WERI-Rb-1 (cell line): Measurements from ENCODE around the gene RETREG3.
"Not testable (repeated sequence)": the region's sequence is repeated elsewhere in the genome, so short reads cannot be mapped to it uniquely, and the experiment has no call there.

ENCODE experiments used
- DNase-seq: peaks from one replicate; pipeline ENCODE4 v3.0.0-alpha.2; 2020
- H3K27ac ChIP-seq: fragments of 250-450 bp; sonication (Bioruptor Pico); 2 replicates; pipeline ENCODE4 v1.5.1; 2020; ENCODE audit warnings: mild to moderate bottlenecking, moderate library complexity
- H3K27me3 ChIP-seq: fragments of 250-450 bp; sonication (Bioruptor Pico); 2 replicates; pipeline ENCODE4 v1.5.1; 2021; ENCODE audit warnings: mild to moderate bottlenecking, low read depth, moderate library complexity; ENCODE audit not compliant: insufficient read depth, severe bottlenecking
- H3K36me3 ChIP-seq: fragments of 250-450 bp; sonication (Bioruptor Pico); 2 replicates; pipeline ENCODE4 v1.5.1; 2020; ENCODE audit warnings: mild to moderate bottlenecking, moderate library complexity
- H3K4me3 ChIP-seq: 2 replicates; pipeline ENCODE4 v1.5.1; 2011; ENCODE audit warnings: low read depth, mild to moderate bottlenecking, control low read depth, low read length
- H3K9me3 ChIP-seq: fragments of 250-450 bp; sonication (Bioruptor Pico); 2 replicates; pipeline ENCODE4 v1.5.1; 2021; ENCODE audit warnings: mild to moderate bottlenecking, moderate library complexity; ENCODE audit not compliant: severe bottlenecking
- TF ChIP-seq, protein P1 (sequence below): IDR thresholded peaks from 2 replicates; pipeline ENCODE4 v1.5.1; 2011; ENCODE audit warnings: low read depth, mild to moderate bottlenecking, control low read depth, inconsistent platforms, low read length

Gene RETREG3

DNA sequence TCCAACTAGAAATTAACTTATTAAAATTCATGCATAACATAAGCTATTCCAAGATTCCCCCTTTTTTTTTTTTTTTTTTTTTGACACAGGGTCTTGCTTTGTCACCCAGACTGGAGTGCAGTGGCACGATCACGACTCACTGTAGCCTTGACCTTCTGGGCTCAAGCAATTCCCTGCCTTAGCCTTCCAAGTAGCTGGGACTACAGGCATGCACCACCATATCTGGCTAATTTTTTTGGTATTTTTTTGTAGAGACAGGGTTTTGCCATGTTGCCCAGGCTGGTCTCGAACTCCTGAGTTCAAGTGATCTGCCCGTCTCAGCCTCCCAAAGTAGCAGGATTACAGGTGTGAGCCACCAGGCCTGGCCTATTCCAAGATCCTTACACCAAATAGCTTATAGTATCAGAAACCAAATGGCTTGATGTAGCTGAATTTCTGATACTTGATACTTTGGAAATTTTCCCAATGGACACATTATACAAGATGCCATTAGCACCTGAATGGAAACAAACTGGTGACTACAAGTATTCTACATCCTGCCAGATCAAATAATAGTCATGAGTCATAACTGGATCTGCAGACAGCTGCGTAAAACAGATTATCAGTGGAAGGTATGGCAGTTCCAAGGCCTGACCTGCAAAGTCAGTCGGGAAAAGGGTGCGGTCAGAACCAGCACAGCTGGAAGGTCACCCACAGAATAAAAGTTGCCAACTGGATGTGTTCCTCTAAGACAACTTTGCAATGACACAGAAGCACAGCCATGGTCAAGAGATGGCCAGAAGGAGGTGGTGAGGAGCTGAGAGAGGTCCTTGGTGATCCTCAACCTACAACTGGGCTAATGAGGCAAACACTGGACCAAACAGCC lies 14.8 kb upstream of the RETREG3 start:
- Histone ChIP-seq H3K27me3 (no peaks in the 10 kb centered on the region), H3K27ac (no peak overlapping the region), H3K4me3 (no peak overlapping the region), H3K36me3 (no peaks in the 10 kb centered on the region), H3K9me3 (no peaks in the 10 kb centered on the region)
- no peak for DNase-seq
- TF ChIP-seq, protein P1, sequence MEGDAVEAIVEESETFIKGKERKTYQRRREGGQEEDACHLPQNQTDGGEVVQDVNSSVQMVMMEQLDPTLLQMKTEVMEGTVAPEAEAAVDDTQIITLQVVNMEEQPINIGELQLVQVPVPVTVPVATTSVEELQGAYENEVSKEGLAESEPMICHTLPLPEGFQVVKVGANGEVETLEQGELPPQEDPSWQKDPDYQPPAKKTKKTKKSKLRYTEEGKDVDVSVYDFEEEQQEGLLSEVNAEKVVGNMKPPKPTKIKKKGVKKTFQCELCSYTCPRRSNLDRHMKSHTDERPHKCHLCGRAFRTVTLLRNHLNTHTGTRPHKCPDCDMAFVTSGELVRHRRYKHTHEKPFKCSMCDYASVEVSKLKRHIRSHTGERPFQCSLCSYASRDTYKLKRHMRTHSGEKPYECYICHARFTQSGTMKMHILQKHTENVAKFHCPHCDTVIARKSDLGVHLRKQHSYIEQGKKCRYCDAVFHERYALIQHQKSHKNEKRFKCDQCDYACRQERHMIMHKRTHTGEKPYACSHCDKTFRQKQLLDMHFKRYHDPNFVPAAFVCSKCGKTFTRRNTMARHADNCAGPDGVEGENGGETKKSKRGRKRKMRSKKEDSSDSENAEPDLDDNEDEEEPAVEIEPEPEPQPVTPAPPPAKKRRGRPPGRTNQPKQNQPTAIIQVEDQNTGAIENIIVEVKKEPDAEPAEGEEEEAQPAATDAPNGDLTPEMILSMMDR: peak; percentile 43

DNA sequence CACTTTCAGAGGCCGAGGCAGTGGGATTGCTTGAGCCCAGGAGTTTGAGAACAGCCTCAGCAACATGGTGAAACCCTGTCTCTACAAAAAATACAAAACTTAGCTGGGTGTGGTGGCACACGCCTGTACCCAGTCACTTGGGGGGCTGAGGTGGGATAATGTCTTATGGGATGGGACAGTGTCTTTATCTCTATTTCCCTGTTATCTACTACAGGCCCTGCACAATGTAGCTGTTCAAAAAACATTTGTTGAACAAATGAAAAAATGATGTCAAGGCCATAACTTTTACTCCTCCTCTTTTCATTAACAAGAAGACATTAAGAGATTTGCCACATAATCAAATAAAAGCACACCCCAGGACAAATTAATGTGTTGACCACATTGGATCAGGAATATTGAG lies 14.1 kb upstream of the RETREG3 start:
- no peak overlapping the region for H3K4me3 ChIP-seq
- no peaks in the 10 kb centered on the region for H3K9me3 ChIP-seq
- no peak for DNase-seq
- no peaks in the 10 kb centered on the region for H3K27me3 ChIP-seq
- TF ChIP-seq, protein P1: no peak
- no peaks in the 10 kb centered on the region for H3K36me3 ChIP-seq
- no peak overlapping the region for H3K27ac ChIP-seq

DNA sequence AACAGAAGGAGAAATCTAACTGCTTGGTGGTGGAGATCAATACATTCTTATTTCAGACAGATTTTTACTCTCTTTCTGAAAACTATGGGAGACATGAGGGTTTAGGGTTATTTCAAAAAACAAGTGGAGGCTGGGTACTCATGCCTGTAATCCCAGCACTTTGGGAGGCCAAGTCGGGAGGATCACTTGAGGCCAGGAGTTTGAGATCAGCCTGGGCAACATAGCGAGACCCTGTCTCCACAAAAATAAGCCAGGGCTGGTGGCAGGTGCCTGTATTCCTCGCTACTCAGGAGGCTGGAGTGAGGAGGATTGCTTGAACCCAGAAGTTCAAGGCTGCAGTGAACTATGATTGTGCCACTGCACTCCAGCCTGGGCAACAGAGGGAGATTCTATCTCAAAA lies 12.8 kb upstream of the RETREG3 start:
- H3K4me3 ChIP-seq, H3K27me3 ChIP-seq, DNase-seq, H3K27ac ChIP-seq, H3K36me3 ChIP-seq, H3K9me3 ChIP-seq: not testable (repeated sequence)

DNA sequence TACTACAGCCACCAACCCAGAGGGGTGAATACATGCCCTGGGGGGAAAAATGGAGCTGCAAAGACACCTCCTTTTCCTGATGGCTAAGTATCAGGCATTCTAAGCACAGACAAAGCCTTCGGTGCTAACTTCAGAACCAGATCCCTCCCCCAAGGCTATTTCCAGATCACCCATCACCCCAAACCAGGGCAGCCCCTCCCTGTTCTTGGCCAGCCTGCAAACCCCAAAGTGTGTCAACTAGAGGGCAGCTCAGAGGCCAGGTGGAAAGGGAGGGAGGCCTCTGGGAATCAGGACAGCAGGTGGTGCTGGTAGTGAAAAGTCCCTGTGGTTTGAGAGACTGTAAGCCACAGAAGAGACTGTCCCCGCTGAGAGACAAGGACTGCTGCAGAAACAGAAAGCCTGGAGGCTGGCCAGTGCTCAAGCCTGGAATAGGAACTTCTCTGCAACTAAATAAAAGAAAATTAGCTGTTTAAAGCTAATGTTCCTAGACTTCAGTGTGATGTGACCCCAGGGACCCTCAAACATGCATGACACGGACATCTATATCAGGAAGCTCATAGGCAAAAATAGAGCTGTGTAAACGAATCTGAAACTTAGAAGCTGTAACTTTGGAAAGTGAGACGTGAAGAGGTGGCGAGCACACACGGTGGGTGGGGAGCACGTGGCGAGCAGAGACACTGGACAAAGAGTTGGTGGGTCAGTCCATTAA lies 9.4 kb upstream of the RETREG3 start:
- Histone ChIP-seq H3K9me3 (no peaks in the 10 kb centered on the region), H3K27ac (peak overlapping the region; percentile 32), H3K27me3 (no peaks in the 10 kb centered on the region), H3K4me3 (no peak overlapping the region), H3K36me3 (peaks cover 26% of the 10 kb centered on the region)
- peak; percentile 87 for DNase-seq
- TF ChIP-seq, protein P1: peak; percentile 69

DNA sequence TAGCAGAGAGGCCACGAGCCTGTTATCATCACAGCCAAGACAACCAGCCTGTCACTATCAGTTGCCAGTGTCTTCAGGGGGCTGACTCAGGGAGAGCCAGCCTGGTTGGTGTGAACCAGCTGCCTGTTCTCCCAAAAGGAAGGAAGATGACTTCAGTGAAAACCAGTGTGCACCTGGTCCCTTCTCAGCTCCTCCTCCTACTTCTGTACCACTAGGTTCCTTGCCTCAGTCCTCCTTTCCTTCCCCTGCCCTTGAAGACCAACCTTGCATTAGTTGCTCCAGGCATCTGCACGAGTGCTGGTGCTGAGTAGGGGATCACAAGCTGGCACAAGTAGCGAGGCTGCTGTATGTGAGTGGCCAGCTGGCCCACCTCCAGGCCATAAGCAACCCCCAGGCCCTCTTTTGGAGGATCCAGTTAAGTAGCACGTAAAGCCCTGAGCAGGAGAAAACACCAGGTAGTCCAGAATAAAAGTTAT lies 8.8 kb upstream of the RETREG3 start:
- Histone ChIP-seq H3K4me3 (no peak overlapping the region), H3K27me3 (no peaks in the 10 kb centered on the region), H3K36me3 (peaks cover 32% of the 10 kb centered on the region), H3K9me3 (no peaks in the 10 kb centered on the region), H3K27ac (peak overlapping the region; percentile 32)
- peak; percentile 30 for DNase-seq
- TF ChIP-seq, protein P1: no peak

DNA sequence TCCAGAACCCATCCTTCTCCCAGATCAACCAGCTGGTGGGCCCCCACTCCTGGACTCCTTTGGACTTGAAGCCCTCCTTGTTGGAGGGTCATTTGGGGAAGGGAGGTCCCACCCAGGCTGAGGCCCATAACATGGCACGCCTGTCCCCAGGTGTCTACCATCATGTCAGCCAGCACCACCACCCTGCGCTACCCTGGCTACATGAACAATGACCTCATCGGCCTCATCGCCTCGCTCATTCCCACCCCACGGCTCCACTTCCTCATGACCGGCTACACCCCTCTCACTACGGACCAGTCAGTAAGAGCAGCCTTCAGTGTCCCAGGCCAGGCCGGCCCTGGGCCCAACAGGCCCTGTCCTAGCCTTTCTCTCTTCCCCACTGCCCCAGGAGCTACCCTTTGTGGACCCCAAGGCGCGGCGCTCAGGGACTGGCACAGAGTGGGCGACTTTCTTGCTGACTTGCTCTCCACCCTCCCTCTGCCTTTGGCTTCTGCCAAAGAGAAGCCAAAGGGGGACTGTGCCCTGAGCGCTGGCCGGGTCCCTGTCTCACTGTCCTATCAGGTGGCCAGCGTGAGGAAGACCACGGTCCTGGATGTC lies 4.6 kb upstream of the RETREG3 start:
- Histone ChIP-seq H3K27ac (no peak overlapping the region), H3K4me3 (no peak overlapping the region), H3K9me3 (no peaks in the 10 kb centered on the region), H3K27me3 (no peaks in the 10 kb centered on the region), H3K36me3 (peaks cover 58% of the 10 kb centered on the region)
- DNase-seq: no peak
- TF ChIP-seq, protein P1: no peak
